T-helper 22 cell (primary cell): ENCODE data around the gene LRRC59.
"Not testable (repeated sequence)": the region's sequence is repeated elsewhere in the genome, so short reads cannot be mapped to it uniquely, and the experiment has no call there.

Experiments used
- DNase-seq: peaks from one replicate; pipeline ENCODE4 v3.0.0-alpha.2; 2020; ENCODE audit warnings: low read depth

The LRRC59 gene

GRCh38 chr17:50397111-50397918 lies at the start of gene LRRC59:
Gene LRRC59 (minus strand): TSS chr17:50397523. CDS start chr17:50397317, 206 bp downstream.
- peak; percentile 81 for DNase-seq

- no peak for DNase-seq
These were observed 48.5 kb upstream of the LRRC59 start for GRCh38 chr17:50445730-50446325.

- no peak for DNase-seq
These were observed 47.8 kb upstream of the LRRC59 start for GRCh38 chr17:50444841-50445715.

GRCh38 chr17:50443505-50443974 lies 46.2 kb upstream of the LRRC59 start:
- no peak for DNase-seq

- DNase-seq = no peak
These were observed 43.8 kb upstream of the LRRC59 start for GRCh38 chr17:50440838-50441829.

- DNase-seq = no peak
These were observed 43.0 kb upstream of the LRRC59 start for GRCh38 chr17:50440172-50440837.

GRCh38 chr17:50439008-50439407 lies 41.7 kb upstream of the LRRC59 start:
- DNase-seq = no peak

GRCh38 chr17:50437409-50437808 lies 40.1 kb upstream of the LRRC59 start:
- no peak for DNase-seq

GRCh38 chr17:50432125-50432762 lies 34.9 kb upstream of the LRRC59 start:
- DNase-seq = no peak

- DNase-seq = no peak
These were observed 33.7 kb upstream of the LRRC59 start for GRCh38 chr17:50430821-50431618.

GRCh38 chr17:50429793-50430192 lies 32.5 kb upstream of the LRRC59 start:
- DNase-seq = no peak

- DNase-seq = no peak
These were observed 31.6 kb upstream of the LRRC59 start for GRCh38 chr17:50428831-50429424.

- not testable (repeated sequence) for DNase-seq
These were observed 30.8 kb upstream of the LRRC59 start for GRCh38 chr17:50428126-50428525.

- no peak for DNase-seq
These were observed 29.8 kb upstream of the LRRC59 start for GRCh38 chr17:50426814-50427787.

- DNase-seq = no peak
These were observed 29.1 kb upstream of the LRRC59 start for GRCh38 chr17:50426472-50426782.

- DNase-seq = peak; percentile 63
These were observed 28.6 kb upstream of the LRRC59 start, which contains the start of gene ACSF2 for GRCh38 chr17:50425682-50426471. Gene ACSF2 (plus strand): TSS chr17:50426218. CDS start chr17:50426262, 44 bp downstream.
